Measurements from ENCODE around the gene PPP2R2D.

PPP2R2D gene

GRCh38 chr10:131857156-131858117, 43.4 kb upstream of the PPP2R2D start:
- Histone ChIP-seq H3K27ac (no peak overlapping the region), H3K4me2 (ENCODE audit: low read length) (no peak overlapping the region), H3K9me3 (ENCODE audit: control insufficient read depth, low read length) (no peaks in the 10 kb centered on the region), H3K36me3 (ENCODE audit: control insufficient read depth, insufficient read depth, low read length) (no peaks in the 10 kb centered on the region), H3K4me1 (peaks cover 9% of the 10 kb centered on the region), H3K27me3 (ENCODE audit: control insufficient read depth, insufficient read depth, low read length) (no peaks in the 10 kb centered on the region), H3K4me3 (ENCODE audit: low read depth, low read length) (no peak overlapping the region), H2AFZ (no peak overlapping the region), H3K9ac (no peak overlapping the region), H3K79me2 (no peaks in the 10 kb centered on the region)
- TF ChIP-seq CTCF (IDR thresholded peaks at IDR 0.05) = no peak

- Histone ChIP-seq H3K79me2 (no peaks in the 10 kb centered on the region), H3K4me2 (ENCODE audit: low read length) (no peak overlapping the region), H3K9ac (no peak overlapping the region), H3K4me1 (peaks cover 9% of the 10 kb centered on the region), H3K27me3 (ENCODE audit: control insufficient read depth, insufficient read depth, low read length) (no peaks in the 10 kb centered on the region), H3K36me3 (ENCODE audit: control insufficient read depth, insufficient read depth, low read length) (no peaks in the 10 kb centered on the region), H3K4me3 (ENCODE audit: low read depth, low read length) (no peak overlapping the region), H3K9me3 (ENCODE audit: control insufficient read depth, low read length) (no peaks in the 10 kb centered on the region), H3K27ac (no peak overlapping the region), H2AFZ (no peak overlapping the region)
- no peak for TF ChIP-seq CTCF (IDR thresholded peaks at IDR 0.05)
Measured at GRCh38 chr10:131858118-131858515, 42.7 kb upstream of the PPP2R2D start.

- no peak overlapping the region for H3K4me3 ChIP-seq (ENCODE audit: low read depth, low read length)
- no peaks in the 10 kb centered on the region for H3K27me3 ChIP-seq (ENCODE audit: control insufficient read depth, insufficient read depth, low read length)
- H3K79me2 ChIP-seq = no peaks in the 10 kb centered on the region
- H3K36me3 ChIP-seq (ENCODE audit: control insufficient read depth, insufficient read depth, low read length) = no peaks in the 10 kb centered on the region
- no peak overlapping the region for H2AFZ ChIP-seq
- no peaks in the 10 kb centered on the region for H3K9me3 ChIP-seq (ENCODE audit: control insufficient read depth, low read length)
- H3K27ac ChIP-seq = no peak overlapping the region
- no peak overlapping the region for H3K4me2 ChIP-seq (ENCODE audit: low read length)
- H3K4me1 ChIP-seq = peaks cover 9% of the 10 kb centered on the region
- TF ChIP-seq CTCF (IDR thresholded peaks at IDR 0.05) = no peak
- no peak overlapping the region for H3K9ac ChIP-seq
Measured at GRCh38 chr10:131858583-131859340, 42.0 kb upstream of the PPP2R2D start.

- H3K4me2 ChIP-seq (ENCODE audit: low read length) = no peak overlapping the region
- no peak overlapping the region for H3K4me3 ChIP-seq (ENCODE audit: low read depth, low read length)
- H3K27ac ChIP-seq = no peak overlapping the region
- H3K4me1 ChIP-seq = peaks cover 9% of the 10 kb centered on the region
- no peak overlapping the region for H2AFZ ChIP-seq
- H3K27me3 ChIP-seq (ENCODE audit: control insufficient read depth, insufficient read depth, low read length) = no peaks in the 10 kb centered on the region
- no peaks in the 10 kb centered on the region for H3K36me3 ChIP-seq (ENCODE audit: control insufficient read depth, insufficient read depth, low read length)
- H3K79me2 ChIP-seq = no peaks in the 10 kb centered on the region
- no peaks in the 10 kb centered on the region for H3K9me3 ChIP-seq (ENCODE audit: control insufficient read depth, low read length)
- no peak overlapping the region for H3K9ac ChIP-seq
- no peak for TF ChIP-seq CTCF (IDR thresholded peaks at IDR 0.05)
Measured at GRCh38 chr10:131859341-131860020, 41.3 kb upstream of the PPP2R2D start.

Measured in parathyroid adenoma (tissue), 2 donors.